Lower lobe of right lung (tissue), 2 donors: ENCODE data around the gene ATF4. TPM values are rescaled to one million over a fixed set of nuclear protein-coding genes. Genes with fewer than 3 reads are reported as not detected.

ENCODE experiments used
- ATAC-seq, 2 donors: fragments of 200-7000 bp; cut with Tn5 transposase; one replicate each; pipeline ENCODE4 v1.9.1; 2020 to 2022; ENCODE audit warnings: mild to moderate bottlenecking in 2 of 2, moderate library complexity in 2 of 2
- DNase-seq: peaks from one replicate; pipeline ENCODE4 v3.0.0-alpha.2; 2020
- H3K27ac ChIP-seq: fragments of 200-600 bp; one replicate; pipeline ENCODE4 v1.8.0; 2022
- H3K27me3 ChIP-seq: fragments of 200-600 bp; one replicate; pipeline ENCODE4 v1.8.0; 2022; ENCODE audit warnings: low read depth
- H3K36me3 ChIP-seq: fragments of 200-600 bp; one replicate; pipeline ENCODE4 v1.8.0; 2022; ENCODE audit warnings: mild to moderate bottlenecking
- H3K4me1 ChIP-seq: fragments of 200-600 bp; one replicate; pipeline ENCODE4 v1.8.0; 2022
- H3K4me3 ChIP-seq: fragments of 200-600 bp; one replicate; pipeline ENCODE4 v1.8.0; 2022; ENCODE audit warnings: mild to moderate bottlenecking
- H3K9me3 ChIP-seq: fragments of 200-600 bp; one replicate; pipeline ENCODE4 v1.8.0; 2022
- CTCF ChIP-seq: fragments of 200-600 bp; IDR thresholded peaks from one replicate; pipeline ENCODE4 v1.8.0; 2022; ENCODE audit warnings: antibody characterized with exemption, mild to moderate bottlenecking
- intact Hi-C: fragments of 100-400 bp; cut with DNase I; formaldehyde crosslinking; loops from one replicate; pipeline ENCODE4 v1.11.0; 2022
- total RNA-seq: library from RNA; stranded (reverse); fragmentation: NEBNext Ultra II Directional; extraction: Animal tissue kit (Norgen Biotek cat#: 25700); gene quantifications from one replicate; pipeline ENCODE4 v1.2.1, GENCODE V29; 2021
- donor health status: DM: no; HTN: yes; CAD: no; lungs with severe emphysema.

ATF4 gene
- total RNA-seq, 1 donor from 2014 or later, result 327 TPM

DNA sequence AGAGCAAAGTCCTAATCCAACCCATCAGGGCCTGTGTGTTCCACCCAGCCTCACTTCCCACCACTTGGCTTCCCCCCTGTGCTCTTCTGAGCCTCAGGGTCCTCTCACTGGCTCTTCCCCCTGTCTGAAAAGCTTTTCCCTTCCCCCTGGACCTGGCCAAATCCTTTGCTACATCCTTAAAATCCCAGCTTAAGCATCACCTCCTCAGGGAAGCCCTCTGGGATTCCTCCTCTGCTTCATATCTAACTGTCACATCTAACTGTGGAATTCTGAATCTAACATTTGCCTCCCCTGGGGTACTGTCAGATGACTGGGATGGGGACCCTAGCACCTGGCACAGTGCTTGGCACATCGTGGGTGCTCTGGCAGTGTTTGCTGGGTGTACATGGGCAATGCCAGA lies 51.2 kb downstream of the ATF4 start:
- DNase-seq, result no peak
- H3K4me1 ChIP-seq, result no peaks in the 10 kb centered on the region

More for the DNA sequence above, 51.2 kb downstream of the ATF4 start:
- ATAC-seq, result no peak
- Histone ChIP-seq H3K4me3 (no peak overlapping the region), H3K36me3 (no peaks in the 10 kb centered on the region), H3K27ac (no peak overlapping the region), H3K27me3 (peaks cover under 1% of the 10 kb centered on the region), H3K9me3 (no peaks in the 10 kb centered on the region)
- TF ChIP-seq CTCF, result no peak
- intact Hi-C loops, result no loop called here

Other genes starting within 250 kb of the ATF4 start
- 1,467 TPM for gene RPL3, start 200.9 kb upstream of the ATF4 start, total RNA-seq
- 13.4 TPM for gene SYNGR1, start 170.6 kb upstream of the ATF4 start, total RNA-seq
- gene TAB1, start 120.8 kb upstream of the ATF4 start, total RNA-seq, result 27.2 TPM
- 41.5 TPM for gene MGAT3, start 63.5 kb upstream of the ATF4 start, total RNA-seq
- gene MIEF1, start 18.3 kb upstream of the ATF4 start, total RNA-seq, result 27.7 TPM
- gene RPS19BP1, start 12.2 kb downstream of the ATF4 start, total RNA-seq, result 67.9 TPM
- gene CACNA1I, start 50.2 kb downstream of the ATF4 start, total RNA-seq, result 0.21 TPM